ENCODE measurements around the gene CRKL.

- TF ChIP-seq, protein P1, sequence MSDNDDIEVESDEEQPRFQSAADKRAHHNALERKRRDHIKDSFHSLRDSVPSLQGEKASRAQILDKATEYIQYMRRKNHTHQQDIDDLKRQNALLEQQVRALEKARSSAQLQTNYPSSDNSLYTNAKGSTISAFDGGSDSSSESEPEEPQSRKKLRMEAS (IDR thresholded peaks at IDR 0.05; ENCODE audit: low read depth) = no peak
- TF ChIP-seq, protein P2, sequence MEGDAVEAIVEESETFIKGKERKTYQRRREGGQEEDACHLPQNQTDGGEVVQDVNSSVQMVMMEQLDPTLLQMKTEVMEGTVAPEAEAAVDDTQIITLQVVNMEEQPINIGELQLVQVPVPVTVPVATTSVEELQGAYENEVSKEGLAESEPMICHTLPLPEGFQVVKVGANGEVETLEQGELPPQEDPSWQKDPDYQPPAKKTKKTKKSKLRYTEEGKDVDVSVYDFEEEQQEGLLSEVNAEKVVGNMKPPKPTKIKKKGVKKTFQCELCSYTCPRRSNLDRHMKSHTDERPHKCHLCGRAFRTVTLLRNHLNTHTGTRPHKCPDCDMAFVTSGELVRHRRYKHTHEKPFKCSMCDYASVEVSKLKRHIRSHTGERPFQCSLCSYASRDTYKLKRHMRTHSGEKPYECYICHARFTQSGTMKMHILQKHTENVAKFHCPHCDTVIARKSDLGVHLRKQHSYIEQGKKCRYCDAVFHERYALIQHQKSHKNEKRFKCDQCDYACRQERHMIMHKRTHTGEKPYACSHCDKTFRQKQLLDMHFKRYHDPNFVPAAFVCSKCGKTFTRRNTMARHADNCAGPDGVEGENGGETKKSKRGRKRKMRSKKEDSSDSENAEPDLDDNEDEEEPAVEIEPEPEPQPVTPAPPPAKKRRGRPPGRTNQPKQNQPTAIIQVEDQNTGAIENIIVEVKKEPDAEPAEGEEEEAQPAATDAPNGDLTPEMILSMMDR (IDR thresholded peaks at IDR 0.05) = no peak
- no peak for TF ChIP-seq RAD21 (IDR thresholded peaks at IDR 0.05; ENCODE audit: low read length)
- no peak for TF ChIP-seq EP300 (IDR thresholded peaks at IDR 0.05; ENCODE audit: borderline replicate concordance in 1 of 2, low read depth in 1 of 2, low read length in 1 of 2)
- TF ChIP-seq YY1 (IDR thresholded peaks at IDR 0.05; ENCODE audit: low read depth) = no peak
- no peak for TF ChIP-seq JUND (IDR thresholded peaks at IDR 0.05)
- TF ChIP-seq, protein P3, sequence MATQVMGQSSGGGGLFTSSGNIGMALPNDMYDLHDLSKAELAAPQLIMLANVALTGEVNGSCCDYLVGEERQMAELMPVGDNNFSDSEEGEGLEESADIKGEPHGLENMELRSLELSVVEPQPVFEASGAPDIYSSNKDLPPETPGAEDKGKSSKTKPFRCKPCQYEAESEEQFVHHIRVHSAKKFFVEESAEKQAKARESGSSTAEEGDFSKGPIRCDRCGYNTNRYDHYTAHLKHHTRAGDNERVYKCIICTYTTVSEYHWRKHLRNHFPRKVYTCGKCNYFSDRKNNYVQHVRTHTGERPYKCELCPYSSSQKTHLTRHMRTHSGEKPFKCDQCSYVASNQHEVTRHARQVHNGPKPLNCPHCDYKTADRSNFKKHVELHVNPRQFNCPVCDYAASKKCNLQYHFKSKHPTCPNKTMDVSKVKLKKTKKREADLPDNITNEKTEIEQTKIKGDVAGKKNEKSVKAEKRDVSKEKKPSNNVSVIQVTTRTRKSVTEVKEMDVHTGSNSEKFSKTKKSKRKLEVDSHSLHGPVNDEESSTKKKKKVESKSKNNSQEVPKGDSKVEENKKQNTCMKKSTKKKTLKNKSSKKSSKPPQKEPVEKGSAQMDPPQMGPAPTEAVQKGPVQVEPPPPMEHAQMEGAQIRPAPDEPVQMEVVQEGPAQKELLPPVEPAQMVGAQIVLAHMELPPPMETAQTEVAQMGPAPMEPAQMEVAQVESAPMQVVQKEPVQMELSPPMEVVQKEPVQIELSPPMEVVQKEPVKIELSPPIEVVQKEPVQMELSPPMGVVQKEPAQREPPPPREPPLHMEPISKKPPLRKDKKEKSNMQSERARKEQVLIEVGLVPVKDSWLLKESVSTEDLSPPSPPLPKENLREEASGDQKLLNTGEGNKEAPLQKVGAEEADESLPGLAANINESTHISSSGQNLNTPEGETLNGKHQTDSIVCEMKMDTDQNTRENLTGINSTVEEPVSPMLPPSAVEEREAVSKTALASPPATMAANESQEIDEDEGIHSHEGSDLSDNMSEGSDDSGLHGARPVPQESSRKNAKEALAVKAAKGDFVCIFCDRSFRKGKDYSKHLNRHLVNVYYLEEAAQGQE (IDR thresholded peaks at IDR 0.05; ENCODE audit: low read depth, low read length) = no peak
- TF ChIP-seq GABPA (IDR thresholded peaks at IDR 0.05; ENCODE audit: low read depth) = no peak
- TF ChIP-seq NRF1 (IDR thresholded peaks at IDR 0.05; ENCODE audit: low read depth, low read length) = no peak
- no peak for TF ChIP-seq RFX5 (IDR thresholded peaks at IDR 0.05; ENCODE audit: low read length)
- no peak for TF ChIP-seq RCOR1 (IDR thresholded peaks at IDR 0.05; ENCODE audit: low read length)
Measured at GRCh38 chr22:20952544-20953341, 35.5 kb downstream of the CRKL start.
